ENCODE measurements around the gene RIMKLA.

DNA sequence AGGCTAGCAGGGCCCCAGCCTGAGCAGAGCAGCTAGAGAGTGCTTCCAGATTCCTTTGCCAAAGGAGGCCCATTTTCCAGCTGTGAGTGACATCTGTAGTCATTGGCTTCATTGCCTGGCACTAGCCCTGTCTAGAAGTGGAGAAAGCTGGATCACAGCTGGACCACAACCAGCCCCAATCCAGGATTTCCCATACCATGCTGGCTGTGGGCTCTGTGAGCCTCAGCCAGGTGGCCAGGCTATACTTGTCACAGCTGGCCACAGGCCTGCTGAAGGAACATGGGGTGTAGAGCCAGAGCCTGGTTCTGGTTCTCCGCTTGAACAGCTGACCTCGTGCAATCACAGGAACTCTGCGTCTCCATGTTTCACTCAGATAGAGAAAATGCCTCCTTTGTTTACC is 36.6 kb downstream of the RIMKLA start:
- TF ChIP-seq, protein P1, sequence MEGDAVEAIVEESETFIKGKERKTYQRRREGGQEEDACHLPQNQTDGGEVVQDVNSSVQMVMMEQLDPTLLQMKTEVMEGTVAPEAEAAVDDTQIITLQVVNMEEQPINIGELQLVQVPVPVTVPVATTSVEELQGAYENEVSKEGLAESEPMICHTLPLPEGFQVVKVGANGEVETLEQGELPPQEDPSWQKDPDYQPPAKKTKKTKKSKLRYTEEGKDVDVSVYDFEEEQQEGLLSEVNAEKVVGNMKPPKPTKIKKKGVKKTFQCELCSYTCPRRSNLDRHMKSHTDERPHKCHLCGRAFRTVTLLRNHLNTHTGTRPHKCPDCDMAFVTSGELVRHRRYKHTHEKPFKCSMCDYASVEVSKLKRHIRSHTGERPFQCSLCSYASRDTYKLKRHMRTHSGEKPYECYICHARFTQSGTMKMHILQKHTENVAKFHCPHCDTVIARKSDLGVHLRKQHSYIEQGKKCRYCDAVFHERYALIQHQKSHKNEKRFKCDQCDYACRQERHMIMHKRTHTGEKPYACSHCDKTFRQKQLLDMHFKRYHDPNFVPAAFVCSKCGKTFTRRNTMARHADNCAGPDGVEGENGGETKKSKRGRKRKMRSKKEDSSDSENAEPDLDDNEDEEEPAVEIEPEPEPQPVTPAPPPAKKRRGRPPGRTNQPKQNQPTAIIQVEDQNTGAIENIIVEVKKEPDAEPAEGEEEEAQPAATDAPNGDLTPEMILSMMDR (CRISPR knock-in tag; IDR thresholded peaks at IDR 0.05) = no peak
- TF ChIP-seq CBX5 (CRISPR knock-in tag; IDR thresholded peaks at IDR 0.05; ENCODE audit: borderline replicate concordance) (no peak), TP53 (CRISPR knock-in tag; conservative IDR thresholded peaks at IDR 0.05) (no peak), SETDB1 (CRISPR knock-in tag; IDR thresholded peaks at IDR 0.05; ENCODE audit: borderline replicate concordance) (no peak), ZNF549 (CRISPR knock-in tag; IDR thresholded peaks at IDR 0.05) (no peak), ELF1 (CRISPR knock-in tag; IDR thresholded peaks at IDR 0.05) (no peak), ZNF652 (CRISPR knock-in tag; IDR thresholded peaks at IDR 0.05; ENCODE audit: borderline replicate concordance, low read depth) (no peak)
- TF ChIP-seq, protein P2, sequence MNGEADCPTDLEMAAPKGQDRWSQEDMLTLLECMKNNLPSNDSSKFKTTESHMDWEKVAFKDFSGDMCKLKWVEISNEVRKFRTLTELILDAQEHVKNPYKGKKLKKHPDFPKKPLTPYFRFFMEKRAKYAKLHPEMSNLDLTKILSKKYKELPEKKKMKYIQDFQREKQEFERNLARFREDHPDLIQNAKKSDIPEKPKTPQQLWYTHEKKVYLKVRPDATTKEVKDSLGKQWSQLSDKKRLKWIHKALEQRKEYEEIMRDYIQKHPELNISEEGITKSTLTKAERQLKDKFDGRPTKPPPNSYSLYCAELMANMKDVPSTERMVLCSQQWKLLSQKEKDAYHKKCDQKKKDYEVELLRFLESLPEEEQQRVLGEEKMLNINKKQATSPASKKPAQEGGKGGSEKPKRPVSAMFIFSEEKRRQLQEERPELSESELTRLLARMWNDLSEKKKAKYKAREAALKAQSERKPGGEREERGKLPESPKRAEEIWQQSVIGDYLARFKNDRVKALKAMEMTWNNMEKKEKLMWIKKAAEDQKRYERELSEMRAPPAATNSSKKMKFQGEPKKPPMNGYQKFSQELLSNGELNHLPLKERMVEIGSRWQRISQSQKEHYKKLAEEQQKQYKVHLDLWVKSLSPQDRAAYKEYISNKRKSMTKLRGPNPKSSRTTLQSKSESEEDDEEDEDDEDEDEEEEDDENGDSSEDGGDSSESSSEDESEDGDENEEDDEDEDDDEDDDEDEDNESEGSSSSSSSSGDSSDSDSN (CRISPR knock-in tag; IDR thresholded peaks at IDR 0.05) = no peak

Measured in HepG2 (cell line).